NCI-H510A (cell line): ENCODE results near the gene ARHGAP28.
"Not testable (repeated sequence)": the region's sequence is repeated elsewhere in the genome, so short reads cannot be mapped to it uniquely, and the experiment has no call there.

ENCODE experiments used
- DNase-seq: peaks from one replicate; lab custom pipeline; 2025; lab: John Stamatoyannopoulos, UW

ARHGAP28 gene

DNA sequence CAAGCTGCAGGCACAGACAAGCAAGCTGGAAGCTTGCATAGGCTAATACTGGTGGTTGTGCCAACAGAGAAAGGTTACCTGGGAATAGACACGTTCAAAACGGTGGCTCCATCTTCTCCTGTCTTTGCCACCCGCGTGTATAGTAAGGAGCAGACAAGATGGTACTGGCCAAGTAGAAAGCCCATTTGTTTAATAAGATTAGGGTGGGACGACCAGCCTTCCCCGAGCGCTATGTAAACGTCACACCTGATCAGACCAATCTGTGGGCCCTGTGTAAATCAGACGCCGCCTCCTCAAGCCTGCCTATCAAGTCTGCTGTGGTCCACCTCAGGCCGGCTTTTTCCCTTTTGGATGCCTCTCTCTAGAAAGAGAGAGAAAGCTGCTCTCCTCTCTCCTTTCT, 198.8 kb downstream of the ARHGAP28 start:
- no peak for DNase-seq

DNA sequence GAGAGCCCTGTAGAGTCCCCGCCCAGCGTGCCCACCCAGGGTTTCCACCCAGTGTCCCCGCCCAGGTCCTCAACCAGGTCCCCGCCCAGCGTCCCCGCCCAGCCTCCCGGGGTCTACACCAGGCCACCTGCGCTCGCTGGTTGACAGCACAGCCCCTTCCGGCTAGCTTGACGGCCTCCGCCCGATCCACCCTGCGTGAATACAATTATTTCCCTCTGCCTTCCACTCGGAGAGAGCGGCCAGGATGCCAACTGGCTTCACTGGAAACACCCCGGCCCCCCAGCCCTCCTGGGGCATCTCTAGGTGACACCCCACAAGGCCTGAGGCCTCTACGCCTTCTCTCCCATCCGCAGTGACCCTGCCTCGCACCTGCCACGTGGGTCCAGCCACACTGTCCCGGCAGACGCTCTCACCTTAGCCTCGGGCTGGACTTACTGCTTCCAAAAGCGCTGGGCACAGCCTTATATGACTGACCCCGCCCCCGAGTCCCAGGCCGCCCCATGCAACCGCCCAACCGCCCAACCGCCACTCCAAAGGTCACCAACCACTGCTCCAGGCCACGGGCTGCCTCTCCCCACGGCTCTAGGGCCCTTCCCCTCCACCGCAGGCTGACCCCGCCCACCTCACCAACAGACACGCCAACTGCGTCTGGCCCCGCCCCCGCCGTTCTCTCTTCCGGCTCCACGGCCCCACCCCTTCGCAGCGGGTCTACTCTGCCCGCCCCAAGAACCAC, 200.0 kb downstream of the ARHGAP28 start:
- no peak for DNase-seq

DNA sequence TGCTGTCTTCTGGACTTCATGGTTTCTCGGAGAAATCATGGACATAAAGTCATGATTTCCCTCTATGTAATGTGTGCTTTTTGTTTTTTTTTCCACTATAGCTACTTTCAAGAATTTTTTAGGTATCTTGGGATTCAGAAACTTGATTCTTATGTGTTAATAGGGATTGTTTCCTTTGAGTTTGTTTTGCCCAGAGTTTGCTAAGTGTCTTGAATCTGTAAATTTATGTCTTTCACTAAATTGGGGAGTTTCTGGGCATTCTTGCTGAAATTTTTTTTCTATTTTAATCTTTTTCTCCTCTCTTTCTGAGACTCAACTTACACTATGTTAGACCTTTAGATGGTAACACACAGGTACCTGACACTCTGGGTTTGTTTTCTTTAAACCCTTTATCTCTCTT, 205.3 kb downstream of the ARHGAP28 start:
- no peak for DNase-seq

DNA sequence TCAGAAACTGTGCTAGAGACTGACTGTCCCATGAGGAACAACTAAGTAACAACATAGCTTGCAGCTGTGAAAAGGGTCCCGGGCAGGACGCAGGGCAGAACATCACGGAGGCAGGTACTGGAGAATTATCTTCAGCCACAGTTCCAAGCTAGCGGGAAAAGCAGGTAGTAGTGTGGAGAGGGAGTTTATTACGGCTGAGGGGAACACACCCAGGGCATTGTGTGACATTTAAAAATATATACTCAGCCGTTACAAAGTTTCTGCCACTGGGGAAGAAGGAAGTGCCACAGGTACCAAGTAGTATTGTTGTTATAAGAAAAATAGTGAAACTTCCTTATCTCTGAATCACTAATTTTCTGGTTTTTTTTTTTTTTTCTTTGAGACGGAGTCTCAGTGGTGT, 208.5 kb downstream of the ARHGAP28 start:
- DNase-seq: no peak

DNA sequence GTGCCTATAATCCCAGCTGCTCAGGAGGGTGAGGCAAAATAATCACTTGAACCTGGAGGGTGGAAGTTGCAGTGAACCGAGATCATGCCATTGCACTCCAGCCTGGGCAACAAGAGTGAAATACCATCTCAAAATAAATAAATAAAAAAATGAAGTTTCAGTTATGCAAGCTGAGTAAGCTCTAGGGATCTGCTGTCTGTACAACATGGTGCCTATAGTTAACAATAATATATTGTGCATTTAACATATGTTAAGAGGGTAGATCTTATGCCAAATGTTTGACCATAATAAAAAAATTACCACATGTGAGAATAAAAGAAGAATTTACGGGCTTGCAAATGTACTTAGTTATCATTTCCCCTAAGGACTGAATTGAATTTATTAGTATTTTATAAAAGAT, 208.9 kb downstream of the ARHGAP28 start:
- DNase-seq: not testable (repeated sequence)

DNA sequence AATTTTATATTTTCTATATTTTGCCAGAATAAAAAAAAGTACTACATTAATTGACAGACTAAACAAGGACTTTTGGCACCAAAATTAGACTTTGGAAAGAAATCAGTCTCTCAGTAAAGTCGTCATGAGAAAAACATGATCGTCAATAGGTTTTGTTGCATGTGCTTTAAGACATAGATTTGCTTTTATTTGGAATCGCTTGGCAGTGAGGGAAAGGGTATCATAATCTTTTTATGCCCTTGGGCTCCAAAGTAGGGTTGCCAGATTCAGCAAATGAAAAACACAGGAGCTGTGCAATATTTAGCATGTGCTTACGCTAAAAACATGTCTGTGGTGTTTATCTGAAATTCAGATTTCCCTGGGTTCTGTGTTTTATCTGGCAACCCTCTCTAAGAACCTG, 210.5 kb downstream of the ARHGAP28 start:
- DNase-seq: no peak

DNA sequence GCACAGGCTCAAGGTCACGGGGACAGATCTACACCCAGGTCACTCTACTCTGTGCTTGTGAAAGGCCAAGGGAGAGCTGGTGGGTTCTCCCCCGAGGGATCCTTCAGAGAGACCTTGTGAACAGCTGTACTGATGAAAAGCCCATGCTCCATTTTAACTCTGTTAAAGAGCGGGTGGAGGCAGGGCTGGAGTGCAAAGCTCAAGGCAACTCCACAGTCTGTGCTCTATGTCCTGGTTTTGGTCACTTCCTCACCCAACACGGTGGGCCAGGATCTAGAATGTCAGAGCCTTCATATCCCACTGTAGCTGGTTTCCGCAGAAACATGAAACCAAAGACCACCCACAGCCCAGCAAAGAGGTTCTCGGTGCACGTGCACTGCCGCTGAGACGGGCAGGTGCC, 210.9 kb downstream of the ARHGAP28 start:
- DNase-seq: no peak

DNA sequence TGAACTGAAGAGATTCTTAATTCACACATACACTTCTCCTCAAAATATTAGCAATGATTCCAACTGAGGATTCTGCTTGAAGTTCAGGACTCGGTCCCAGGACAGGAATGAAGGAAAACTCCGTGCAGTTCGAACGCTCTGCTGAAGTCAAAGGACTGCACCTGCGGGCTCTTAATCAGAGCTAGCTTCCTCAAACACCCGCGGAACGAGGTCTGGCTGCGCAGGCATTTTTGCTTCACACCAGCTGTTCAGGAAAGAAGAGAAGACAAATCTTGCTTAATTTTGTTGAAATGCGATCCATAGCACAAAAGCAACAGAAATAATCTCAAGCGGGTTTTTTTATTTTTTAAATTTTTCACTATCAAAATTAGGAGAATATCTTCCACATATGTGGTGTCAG, 212.5 kb downstream of the ARHGAP28 start:
- DNase-seq: no peak

DNA sequence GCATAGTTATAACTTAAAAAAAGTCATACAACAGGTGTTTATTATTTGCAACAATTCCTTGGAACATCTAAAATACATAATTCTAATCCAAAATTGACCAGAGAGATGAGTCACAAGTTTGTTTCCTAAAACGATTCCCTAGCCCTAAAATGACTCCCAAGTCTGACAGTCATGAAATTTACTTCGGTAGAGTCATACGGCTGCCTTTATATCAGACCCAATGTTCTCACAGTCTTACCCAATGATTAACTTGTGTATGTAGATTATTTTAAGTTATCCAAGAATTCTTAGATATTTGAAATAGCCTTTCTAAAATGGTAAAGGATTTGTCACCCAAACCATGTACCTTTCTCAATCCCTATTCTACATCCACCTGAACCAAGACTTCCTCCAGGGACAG, 213.2 kb downstream of the ARHGAP28 start:
- no peak for DNase-seq

DNA sequence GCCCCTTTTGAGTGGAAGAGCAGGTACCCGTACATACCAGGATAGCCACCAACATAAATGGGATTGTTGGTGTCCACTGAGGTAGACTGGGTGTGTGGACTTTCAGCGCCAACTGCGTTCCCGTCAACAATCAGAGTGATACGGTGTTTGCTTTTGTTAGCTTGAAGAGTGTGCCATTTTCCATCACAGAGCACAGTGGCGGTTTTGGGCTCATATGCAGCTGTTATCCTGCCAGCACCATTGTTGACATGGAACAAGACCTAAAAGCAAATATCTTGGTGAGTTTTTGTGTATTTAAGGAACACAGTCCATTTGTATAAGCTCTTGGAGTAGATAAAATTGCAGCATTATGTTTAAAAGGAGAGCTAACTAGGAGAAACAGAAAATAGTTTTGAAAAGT, 213.6 kb downstream of the ARHGAP28 start:
- no peak for DNase-seq

DNA sequence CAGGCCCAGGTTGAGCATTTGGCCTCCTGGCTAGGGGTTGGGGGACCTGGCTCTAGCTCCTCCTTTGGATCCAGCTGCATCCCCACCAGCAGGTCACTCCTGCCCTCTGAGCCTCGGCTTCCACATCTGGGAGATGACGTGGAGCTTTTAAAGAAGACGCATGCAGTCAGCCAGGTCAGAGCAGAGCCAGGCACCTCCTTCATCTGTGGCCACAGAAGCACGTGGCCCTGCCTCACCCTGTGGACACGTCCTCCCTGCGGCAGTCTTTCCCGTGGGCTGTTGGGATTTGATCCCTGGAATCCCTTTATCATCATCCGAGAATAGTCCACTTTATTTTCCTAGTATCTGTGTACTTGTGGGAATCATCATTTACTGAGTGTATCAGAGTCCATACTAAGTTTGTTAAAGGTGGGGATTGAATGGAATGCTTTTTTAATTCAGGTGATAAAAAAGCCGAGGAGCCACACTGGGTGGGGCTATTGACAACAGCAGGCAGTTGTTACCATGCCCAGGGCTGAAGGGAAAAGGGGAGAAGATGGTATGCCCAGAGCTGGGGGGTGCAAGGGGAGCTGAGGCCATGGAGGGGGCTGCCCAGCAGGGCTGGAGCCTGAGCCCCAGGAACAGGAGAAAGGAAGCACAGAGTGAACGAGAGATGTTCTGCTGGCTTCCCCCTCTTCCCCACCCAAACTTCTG, 218.0 kb downstream of the ARHGAP28 start:
- no peak for DNase-seq

DNA sequence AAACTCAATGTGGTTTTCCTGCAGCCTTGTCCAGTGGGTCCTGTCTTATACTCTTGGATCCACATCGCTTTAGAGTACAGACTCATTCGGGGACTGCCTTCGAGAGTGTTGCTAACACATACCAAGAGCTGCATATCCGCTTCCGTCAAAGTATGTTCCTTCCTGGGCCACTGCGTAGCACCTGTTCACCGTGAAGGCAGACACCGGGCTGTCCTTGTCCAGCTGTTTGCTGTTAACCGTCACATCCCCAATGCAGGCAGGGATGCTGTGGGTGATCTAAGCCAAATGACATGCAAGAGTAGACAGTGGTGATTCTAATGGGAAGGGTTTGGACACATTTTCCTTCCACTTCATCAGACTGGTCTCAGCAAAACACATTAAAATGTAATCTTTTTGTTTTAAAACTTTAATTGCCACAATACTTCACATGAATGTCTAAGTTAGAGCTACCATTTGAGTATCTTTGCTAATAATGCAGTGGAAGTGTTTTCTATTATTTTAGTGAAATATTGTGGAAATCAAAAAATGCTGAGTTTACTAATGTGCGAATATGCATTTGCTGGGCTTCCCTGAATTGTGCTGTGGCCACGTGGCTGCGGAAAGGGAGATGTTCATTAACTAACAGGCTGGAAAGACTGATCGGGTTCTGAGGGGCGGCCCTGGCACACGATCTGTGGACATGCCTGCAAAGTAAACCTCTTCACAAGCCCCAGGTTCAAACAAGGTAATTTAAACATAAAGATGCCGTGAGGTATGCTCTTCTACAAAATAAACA, 219.0 kb downstream of the ARHGAP28 start:
- peak; percentile 28 for DNase-seq

DNA sequence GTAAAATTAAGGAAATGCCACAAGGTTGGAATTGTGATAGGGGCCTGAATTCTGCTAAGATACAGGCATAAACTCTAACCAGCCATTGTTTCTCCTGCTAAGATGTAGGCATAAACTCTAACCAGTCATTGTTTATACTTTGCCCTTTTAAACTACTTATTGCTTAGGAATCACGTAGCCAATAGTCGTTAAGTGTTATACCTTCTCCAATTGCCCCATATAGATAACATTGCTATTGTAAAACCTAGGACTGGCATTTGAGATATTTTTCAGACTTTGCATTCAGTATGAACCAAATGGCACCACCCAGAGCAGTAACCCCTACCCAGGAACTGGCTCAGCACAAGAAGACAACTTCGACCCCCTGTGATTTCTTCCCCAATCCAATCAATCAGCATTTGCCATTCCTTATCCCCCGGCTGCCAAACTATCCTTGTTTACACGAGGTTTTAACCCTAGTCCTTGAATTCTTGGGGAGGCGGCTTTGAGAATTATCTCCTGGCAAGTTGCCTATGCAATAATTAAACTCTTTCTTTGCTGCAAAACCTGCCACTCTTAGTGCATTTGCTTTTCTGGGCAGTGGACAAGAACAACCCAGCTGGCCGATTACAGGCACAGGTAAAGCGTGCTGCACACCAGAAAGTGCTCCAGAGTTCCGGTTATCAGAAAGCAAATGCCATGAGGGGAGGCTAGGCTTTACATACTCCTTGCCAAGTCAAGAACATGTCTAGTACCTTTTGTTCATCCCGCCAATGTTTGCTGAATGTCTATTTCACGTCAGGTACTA, 220.5 kb downstream of the ARHGAP28 start:
- no peak for DNase-seq

DNA sequence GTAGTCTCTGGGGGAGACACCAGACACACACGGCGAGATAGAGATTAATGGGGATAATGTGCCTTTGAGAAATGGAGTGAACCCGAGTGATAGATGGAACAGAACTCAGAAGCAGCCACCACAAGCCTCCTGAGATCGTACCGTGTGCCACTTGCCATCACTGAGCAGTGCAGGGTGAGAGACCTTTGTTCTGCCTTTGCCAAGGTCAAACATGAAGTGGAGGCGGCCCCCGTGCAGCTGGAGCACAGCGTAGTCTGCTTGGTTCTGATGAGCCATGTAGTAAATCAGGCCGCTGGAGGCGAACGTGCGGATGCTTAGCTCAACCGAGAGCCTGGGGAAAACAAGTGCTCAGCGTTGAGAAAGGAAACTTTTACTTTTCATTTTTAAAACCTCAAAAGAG, 221.1 kb downstream of the ARHGAP28 start:
- DNase-seq: no peak

DNA sequence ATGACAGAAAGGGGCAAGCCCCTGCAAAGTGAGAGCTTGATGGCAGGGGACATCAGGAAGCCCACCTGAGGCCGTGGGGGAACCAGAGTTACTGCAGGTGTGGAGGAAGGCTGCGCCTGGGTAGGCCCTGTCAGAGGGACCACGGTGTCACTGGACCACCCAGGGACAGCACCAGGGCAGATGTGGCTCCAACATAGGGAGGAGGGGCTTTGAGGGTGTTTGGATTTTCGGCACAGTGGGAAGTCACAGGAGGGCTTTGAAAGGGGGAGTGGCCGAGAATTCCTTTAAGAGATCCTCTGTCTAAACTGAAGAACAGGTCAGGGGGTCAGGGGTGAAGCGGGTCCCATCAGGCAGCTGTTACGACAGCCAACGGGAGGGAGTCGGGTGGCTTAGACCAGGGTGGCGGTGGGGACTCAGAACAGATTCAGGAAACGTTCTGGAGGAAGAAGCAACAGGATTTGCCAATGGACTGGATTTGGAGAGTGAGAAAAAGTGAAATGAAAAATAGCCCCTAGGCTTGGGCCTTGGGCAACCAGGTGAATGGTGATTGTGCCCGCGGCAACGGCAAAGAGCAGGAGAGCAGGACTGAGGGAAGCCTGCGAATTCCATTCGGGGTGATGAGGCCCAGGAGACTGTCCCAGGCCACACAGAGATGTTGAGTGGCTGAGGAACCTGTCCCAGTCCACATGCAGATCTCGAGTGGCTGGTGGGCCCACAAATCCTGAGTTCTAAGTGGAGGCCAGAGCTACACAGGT, 222.0 kb downstream of the ARHGAP28 start:
- DNase-seq: no peak

DNA sequence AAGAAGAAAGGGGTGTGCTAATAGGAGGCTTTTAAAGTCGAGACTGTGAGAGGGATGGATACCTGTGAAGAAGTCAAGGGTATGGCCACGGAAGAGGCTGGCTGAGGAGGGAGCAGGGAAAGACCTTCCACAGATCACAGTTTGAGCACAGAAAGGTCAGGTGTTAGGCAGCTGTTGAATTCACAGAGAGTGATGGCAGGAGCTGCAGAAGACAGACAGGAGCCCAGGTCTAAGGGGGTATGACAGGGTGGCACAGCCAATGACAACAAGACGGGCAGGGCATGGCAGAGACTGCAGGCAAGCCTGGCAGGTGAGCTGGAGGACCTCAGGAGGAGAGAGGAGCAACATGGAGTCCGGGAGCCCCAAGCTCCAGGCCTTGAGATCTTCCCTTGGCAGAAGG, 225.0 kb downstream of the ARHGAP28 start:
- no peak for DNase-seq

DNA sequence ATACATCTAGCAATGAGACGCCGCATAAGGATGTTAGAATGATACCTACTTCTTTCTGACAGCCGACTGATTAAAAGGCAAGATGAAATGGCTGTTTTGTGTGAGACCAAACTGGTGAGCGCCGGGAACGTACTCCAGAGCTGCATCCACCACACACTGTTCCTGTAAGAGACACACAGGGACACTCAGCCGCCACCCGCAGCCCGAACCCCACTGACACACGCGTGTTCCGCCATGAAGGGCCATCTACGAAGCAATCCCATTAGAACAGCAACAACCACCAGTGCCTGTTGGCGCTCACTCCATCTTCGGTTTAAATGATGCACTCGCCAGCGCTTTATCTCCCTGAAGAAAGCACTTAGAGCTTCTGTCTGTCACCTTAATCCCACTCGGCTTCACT, 225.8 kb downstream of the ARHGAP28 start:
- DNase-seq: no peak

DNA sequence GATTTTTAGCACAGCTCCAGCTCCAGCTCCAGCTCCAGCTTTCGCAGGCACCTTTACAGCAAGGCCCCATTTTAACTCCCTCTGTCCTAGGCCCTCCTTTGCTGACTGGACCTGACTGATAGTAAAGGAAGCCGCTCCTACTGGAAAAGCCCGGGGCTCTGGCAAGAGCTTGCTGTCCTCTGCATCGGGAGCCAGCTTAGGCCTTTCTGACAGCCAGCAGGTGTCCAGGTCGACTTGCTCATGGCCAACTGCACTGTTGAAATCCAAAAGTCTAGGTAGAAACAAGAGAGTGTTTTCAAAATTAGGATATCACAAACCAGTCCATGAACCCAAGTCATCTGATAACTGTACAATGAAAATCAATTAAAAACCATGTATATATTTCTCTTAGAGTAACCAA, 227.0 kb downstream of the ARHGAP28 start:
- DNase-seq: no peak

DNA sequence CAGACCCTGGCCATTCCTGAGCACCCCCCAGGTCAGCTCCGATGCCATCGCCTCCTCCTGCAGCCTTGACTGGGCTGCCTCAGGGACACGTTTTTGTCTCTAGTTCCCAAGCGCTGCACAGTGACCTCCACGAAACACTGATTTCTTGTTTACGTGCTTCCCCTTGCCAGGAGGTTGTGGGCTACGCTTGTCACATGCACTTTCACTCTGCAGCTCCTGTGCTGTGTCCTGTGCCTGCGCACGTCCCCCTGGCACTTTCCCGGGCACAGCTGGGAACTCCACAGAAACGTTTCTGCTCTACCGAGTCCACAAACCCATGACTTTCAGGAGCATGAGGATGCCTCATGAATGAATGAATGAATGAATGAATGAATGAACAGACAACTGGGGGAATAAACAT, 227.5 kb downstream of the ARHGAP28 start:
- no peak for DNase-seq

DNA sequence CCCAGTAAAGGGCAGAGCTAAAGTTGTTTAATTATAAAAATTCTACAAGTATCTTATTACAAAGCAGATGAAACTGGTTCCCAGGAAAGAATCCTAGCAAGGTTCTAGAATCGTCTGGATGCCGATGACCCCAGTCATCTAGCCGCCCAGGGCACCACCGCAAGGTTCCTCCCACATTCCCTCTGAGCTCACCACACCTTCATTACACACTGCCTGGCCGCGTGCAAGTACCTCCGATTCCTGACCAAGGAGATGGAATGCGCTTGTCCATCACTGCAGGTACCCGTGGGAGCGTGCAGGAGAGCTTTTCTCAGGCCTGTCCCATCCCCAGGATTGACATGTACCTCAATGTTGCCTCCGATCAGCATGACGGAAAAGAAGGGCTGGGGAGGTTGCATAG, 229.6 kb downstream of the ARHGAP28 start:
- DNase-seq: no peak

DNA sequence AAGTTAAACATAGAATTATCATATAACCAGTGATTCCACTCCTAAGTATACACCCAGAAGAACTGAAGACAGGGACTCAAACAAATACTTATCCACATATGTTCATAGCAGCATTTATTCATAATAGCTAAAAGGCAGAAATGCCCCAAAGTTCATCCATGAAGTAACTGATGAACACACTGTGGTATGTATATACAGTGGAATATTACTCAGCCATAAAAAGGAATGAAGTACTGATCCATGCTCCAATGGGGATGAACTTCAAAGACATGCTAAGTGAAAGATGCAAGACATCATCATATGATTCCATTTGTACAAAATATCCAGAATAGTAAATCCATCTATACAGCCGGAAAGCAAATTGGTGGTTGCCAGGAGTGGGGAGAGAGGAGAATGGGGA, 230.6 kb downstream of the ARHGAP28 start:
- no peak for DNase-seq

DNA sequence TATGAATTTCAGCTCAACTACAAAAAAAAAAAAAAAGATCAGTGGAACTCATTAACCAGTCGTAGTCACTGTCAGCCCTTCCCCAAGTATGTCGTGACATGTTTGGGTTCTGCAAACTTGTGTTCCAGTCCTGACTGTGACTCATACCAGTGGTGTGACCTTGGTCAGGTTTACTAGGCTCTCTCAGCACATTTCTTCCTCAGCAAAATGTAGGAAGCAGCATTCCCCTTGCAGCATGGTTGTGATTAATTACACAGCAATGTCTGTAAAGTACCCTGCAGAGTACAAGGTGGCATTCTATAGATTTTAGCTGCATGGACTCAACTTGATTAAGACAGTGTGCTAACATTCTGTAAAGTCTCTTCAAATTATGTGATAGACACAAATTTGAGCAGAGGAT, 231.1 kb downstream of the ARHGAP28 start:
- no peak for DNase-seq
